Sigmoid colon (tissue), 4 donors: ENCODE data around the gene DSCAML1.

Source experiments
- POLR2A ChIP-seq, 2 donors: fragments of 450-650 bp; IDR thresholded peaks; one replicate each; pipeline ENCODE4 v1.6.1; 2016; ENCODE audit warnings: antibody characterized with exemption in 2 of 2, mild to moderate bottlenecking in 2 of 2, moderate library complexity in 2 of 2
- POLR2AphosphoS5 ChIP-seq, 4 donors: sonication (generic); formaldehyde crosslinking; IDR thresholded peaks; one replicate each; pipeline ENCODE4 v1.6.1; 2017; ENCODE audit warnings: antibody characterized with exemption in 4 of 4
- TF ChIP-seq, protein P1 (sequence below), 4 experiments: fragments of 450-650 bp in 3 of 4; fragments of 200-600 bp in 1 of 4; IDR thresholded peaks; one replicate each; pipeline ENCODE4 v1.5.1; 2016 to 2019; ENCODE audit warnings: antibody characterized with exemption in 4 of 4, mild to moderate bottlenecking in 3 of 4, moderate library complexity in 2 of 4

DNA sequence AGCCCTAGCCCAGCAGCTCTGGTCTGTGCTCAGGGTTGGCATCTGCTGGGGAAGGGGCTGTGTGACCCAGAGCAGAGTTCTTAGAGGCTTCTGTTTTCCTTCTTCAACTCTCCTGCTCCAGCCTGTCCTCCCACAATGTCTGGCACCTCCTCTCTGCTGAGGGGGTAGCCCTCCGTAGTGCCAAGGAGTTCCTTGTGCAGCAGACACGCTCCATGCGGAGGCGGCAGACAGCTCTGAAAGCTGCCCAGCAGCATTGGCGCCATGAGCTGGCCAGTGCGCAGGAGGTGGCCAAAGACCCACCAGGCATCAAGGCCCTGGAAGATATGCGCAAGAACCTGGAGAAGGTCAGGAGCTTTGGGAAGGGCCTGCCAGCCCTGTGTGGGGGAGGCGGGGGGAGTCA lies 400.0 kb downstream of the DSCAML1 start:
- TF ChIP-seq, protein P1, sequence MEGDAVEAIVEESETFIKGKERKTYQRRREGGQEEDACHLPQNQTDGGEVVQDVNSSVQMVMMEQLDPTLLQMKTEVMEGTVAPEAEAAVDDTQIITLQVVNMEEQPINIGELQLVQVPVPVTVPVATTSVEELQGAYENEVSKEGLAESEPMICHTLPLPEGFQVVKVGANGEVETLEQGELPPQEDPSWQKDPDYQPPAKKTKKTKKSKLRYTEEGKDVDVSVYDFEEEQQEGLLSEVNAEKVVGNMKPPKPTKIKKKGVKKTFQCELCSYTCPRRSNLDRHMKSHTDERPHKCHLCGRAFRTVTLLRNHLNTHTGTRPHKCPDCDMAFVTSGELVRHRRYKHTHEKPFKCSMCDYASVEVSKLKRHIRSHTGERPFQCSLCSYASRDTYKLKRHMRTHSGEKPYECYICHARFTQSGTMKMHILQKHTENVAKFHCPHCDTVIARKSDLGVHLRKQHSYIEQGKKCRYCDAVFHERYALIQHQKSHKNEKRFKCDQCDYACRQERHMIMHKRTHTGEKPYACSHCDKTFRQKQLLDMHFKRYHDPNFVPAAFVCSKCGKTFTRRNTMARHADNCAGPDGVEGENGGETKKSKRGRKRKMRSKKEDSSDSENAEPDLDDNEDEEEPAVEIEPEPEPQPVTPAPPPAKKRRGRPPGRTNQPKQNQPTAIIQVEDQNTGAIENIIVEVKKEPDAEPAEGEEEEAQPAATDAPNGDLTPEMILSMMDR (IDR thresholded peaks at IDR 0.05) = no peak
- TF ChIP-seq POLR2AphosphoS5 (IDR thresholded peaks at IDR 0.05) = no peak
- no peak for TF ChIP-seq POLR2A (IDR thresholded peaks at IDR 0.05)
